ENCODE data around the gene DDN.

GRCh38 chr12:48965298-48965838 lies 33.8 kb downstream of the DDN start:
- TF ChIP-seq, protein P1, sequence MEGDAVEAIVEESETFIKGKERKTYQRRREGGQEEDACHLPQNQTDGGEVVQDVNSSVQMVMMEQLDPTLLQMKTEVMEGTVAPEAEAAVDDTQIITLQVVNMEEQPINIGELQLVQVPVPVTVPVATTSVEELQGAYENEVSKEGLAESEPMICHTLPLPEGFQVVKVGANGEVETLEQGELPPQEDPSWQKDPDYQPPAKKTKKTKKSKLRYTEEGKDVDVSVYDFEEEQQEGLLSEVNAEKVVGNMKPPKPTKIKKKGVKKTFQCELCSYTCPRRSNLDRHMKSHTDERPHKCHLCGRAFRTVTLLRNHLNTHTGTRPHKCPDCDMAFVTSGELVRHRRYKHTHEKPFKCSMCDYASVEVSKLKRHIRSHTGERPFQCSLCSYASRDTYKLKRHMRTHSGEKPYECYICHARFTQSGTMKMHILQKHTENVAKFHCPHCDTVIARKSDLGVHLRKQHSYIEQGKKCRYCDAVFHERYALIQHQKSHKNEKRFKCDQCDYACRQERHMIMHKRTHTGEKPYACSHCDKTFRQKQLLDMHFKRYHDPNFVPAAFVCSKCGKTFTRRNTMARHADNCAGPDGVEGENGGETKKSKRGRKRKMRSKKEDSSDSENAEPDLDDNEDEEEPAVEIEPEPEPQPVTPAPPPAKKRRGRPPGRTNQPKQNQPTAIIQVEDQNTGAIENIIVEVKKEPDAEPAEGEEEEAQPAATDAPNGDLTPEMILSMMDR (optimal IDR thresholded peaks at IDR 0.05 in 1 of 3, IDR thresholded peaks at IDR 0.05 in 1 of 3, conservative IDR thresholded peaks at IDR 0.05 in 1 of 3; ENCODE audit: extremely low read depth in 1 of 3, insufficient read depth in 2 of 3, low read length in 3 of 3): peak; percentile 30 to 44 (median 37)
- TF ChIP-seq EZH2 (IDR thresholded peaks at IDR 0.05; ENCODE audit: low read length): no peak

Data from keratinocyte (primary cell).